GM18505 (cell line): ENCODE measurements around the gene PTX4.
A peak's percentile ranks its signal among the peaks of the same experiment; 100 is the strongest.
"Not testable (repeated sequence)": the region's sequence is repeated elsewhere in the genome, so short reads cannot be mapped to it uniquely, and the experiment has no call there.

Source experiments
- ATAC-seq: cut with Tn5 transposase; IDR thresholded peaks from one replicate; pipeline ENCODE4 v1.9.1; 2021; ENCODE audit not compliant: unreplicated experiment
- POLR2A ChIP-seq: IDR thresholded peaks from 4 replicates; pipeline ENCODE4 v1.6.1; 2011; ENCODE audit warnings: borderline replicate concordance; ENCODE audit not compliant: insufficient read depth, insufficient read length; ENCODE audit errors: extremely low read depth

PTX4 gene

DNA sequence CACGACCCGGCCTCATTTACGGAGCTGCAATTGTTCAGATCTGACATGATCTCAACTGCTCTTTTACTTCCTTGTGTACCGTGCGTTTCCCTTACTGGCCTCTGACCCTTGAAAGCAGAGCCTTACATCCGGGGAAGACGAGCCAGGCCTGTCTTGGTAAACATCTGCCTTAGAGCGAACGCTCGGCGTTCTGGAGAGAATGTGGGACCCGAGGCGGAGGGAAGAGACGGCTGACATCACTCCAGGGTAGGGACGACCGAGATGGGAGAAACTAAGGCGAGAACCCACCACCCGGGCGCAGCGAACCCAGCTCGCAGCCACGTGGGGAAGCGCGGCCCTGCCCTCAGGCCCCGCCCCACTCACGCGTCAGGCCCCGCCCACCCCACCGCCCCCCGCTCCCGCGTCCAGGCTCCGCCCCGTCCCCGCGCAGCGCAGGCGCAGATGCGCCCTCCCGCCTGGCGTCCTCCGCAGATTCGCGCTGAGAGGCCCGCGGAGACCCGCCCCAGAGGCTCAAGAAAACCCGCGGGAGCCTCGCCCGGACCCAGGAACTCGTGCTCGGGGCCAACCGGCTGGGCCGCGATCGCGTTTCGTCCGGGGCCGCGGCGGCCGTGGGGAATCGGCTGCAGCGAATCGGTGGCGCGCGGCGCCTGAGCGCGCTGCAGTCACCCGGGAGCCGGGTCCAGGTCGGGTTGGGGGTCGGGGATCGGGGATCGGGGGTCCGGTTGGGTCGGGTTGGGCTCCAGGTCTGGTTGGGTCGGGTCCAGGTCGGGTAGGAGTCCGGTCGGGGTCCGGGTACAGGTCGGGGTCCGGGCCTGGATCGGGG is 4.4 kb upstream of the PTX4 start, which contains the start of gene TELO2:
Gene TELO2 (plus strand): TSS at position 438 of the 823 bp plus-strand sequence. CDS start 922 bp downstream, outside the sequence.
- peak; percentile 56 for ATAC-seq
- TF ChIP-seq POLR2A: peak; percentile 57

GRCh38 chr16:1492082-1492922 is 3.6 kb upstream of the PTX4 start:
- no peak for ATAC-seq
- no peak for TF ChIP-seq POLR2A

DNA sequence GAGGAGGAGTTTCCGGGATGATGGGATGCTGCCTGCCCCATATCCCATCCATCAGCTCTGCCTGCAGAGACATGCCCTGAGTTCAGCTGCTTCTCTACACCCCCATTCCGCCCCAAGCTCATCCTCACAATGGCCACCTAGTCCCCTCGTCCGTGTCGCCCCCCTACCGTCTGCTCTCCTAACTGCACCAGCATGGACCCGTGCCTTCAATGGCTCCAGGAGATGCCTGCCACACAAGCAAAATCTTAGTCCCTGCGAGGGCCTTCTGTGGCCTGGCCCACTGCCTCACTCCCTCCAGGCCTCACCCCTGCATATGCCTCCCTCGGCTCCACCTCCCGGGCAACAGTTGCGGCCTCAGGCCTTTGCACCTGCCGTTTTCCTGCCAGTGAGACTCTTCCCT is 2.6 kb upstream of the PTX4 start:
- no peak for TF ChIP-seq POLR2A
- ATAC-seq: no peak

DNA sequence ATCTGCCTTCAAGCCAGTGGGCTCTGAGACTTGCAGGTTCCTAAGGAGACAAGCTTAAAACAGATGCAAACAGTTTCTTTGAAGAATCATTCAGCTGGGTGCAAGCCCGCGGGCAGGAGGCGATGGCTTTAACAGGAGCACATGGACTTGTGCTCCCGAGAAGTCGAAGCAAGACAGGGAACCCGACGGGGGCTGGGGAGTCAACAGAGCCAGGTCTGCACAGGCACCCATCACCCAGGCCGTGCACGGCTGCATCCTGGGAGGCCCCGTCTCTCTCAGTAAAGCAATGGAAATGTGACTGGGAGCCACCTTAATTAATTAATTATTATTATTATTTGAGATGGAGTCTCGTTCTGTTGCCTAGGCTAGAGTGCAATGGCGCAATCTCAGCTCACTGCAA is 333 bp upstream of the PTX4 start:
- no peak for TF ChIP-seq POLR2A
- ATAC-seq: no peak

DNA sequence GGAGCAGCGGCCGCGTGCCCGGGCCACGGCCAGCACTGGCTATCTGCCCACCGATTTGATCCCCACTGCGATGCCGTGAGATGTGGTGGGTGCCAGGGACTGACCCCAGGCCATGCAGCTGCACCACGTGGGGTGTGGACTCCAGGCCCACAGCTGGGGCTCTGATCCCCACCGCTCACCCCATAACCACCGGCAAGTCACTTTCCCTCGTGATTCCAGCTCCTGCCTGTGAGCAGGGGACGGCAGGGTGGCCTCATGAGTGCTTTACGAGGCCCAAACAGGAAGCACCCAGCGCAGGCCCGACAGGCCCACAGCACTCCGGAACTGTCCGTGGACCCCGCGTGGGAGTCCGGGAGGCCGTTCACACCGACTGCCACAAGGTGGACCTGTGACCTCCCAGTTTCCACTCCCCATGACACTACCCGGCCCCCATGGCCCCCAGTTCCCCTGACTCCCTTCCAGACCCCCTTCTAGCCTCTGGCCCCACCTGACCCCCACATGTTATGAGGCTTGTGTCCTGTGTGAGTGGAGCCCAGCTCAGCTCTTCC is 616 bp downstream of the PTX4 start:
- ATAC-seq: no peak
- TF ChIP-seq POLR2A: no peak

DNA sequence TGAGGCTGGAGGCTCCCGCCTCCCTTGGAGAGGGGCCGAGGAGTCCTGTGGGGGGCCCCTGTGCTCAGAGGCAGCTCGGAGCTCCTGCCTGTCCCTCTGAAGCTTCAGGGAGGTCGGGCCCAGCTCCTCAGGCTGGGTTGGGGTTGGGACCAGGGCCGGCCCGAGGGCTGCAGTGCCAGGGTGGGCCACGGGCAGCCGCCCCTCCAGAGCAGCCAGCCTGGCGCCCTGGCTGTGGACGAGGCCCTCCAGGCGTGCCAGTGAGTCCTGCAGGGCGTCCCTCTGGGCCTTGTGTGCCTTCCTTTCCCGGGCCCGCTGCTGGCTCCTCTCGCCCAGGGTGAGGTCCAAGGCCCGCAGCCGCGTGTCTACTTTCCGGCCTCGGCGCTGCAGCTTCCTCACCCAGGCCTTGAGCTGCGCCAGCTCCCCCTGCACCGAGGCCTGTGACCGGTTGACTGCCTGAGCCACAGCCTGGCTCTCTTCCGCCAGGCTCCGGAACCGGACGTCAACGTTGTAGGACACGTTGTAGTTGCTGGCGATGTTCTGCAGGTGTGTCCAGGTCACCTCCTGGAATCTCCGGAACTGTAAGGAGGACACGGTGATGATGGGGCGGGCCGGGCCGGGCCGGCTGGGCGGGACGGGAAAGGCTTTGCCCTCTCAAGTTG is 1.2 kb downstream of the PTX4 start:
- TF ChIP-seq POLR2A: no peak
- no peak for ATAC-seq

DNA sequence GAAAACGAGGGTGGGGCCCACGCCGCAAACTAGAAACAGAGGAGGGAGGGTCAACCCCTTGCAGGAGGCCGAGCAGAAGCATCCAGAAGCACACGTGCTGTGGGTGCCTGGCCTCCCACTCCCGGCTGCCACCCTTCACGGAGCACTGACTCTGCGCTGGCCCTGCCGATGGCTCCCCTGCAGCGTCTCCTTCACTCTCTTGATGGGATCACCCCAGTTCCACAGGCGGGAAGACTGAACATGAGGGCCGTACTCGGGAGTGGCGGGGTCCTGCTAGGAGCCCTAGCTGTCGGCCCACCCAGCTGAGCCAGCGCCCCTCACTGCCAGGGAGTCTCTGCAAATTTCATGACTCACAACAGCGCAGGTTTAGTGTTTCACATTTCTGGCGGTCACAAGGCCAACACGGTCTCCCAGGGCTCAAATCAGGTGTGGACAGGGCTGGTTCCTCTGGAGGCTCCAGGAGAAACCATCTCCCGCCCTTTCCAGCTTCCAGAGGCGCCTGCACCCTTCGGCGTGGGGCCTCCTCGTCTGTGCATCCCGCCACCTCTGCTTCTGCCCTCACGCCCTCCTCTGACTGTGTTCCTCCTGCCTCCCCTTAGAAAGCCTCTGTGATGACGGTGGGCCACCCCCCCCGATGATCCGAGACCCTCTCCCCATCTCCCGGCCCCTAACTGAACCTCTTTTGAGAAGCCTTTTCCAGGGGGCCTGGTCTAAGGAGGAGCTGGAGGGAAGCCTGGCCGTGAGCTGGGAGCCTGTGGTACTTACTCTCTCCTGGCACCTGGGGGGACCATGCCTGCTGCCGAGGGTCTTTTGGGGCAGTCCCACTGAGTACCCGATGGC is 2.0 kb downstream of the PTX4 start:
- ATAC-seq: no peak
- no peak for TF ChIP-seq POLR2A

- ATAC-seq: no peak
- no peak for TF ChIP-seq POLR2A
These were observed 2.8 kb downstream of the PTX4 start for GRCh38 chr16:1485847-1486496.

GRCh38 chr16:1481906-1482835 is 6.6 kb downstream of the PTX4 start:
- ATAC-seq: no peak
- TF ChIP-seq POLR2A: no peak

- not testable (repeated sequence) for ATAC-seq
These were observed 9.8 kb downstream of the PTX4 start for GRCh38 chr16:1478937-1479336.

DNA sequence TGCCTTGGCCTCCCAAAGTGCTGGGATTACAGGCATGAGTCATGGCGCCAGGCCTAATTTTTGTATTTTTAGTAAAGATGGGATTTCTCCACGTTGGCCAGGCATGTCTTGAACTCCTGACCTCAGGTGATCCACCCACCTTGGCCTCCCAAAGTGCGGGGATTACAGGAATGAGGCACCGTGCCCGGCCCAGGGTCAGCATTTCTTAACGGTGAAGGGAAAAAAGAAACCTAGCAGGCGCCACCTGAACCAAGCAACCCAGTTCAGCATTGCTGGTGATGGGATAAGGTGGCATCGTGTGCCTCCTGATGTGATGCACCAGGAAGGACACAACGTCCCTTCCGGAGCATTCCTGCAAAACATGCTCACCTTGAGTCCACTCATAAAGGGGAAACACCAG is 11.7 kb downstream of the PTX4 start:
- no peak for ATAC-seq
- no peak for TF ChIP-seq POLR2A
